Panc1 (cell line): ENCODE results near the gene CD101. TPM values are rescaled to one million over a fixed set of nuclear protein-coding genes. Genes with fewer than 3 reads are reported as not detected.

ENCODE experiments used
- ATAC-seq: fragments of 200-7000 bp; cut with Tn5 transposase; 2 replicates; pipeline ENCODE4 v1.9.1; 2020; ENCODE audit warnings: mild to moderate bottlenecking, moderate library complexity
- BruUV-seq: library from RNA; stranded (reverse); fragments of 400-500 nt; replicated peaks from 2 replicates; lab custom pipeline; 2021; lab: Mats Ljungman, UMichigan
- CTCF ChIA-PET: fragments of 300-600 bp; sonication (Branson Sonifier 250); formaldehyde crosslinking; loops from one replicate; lab custom pipeline; 2022; ENCODE audit warnings: antibody characterized with exemption; lab: Charles Lee
- POLR2A ChIA-PET: fragments of 300-600 bp; sonication (Branson Sonifier 250); formaldehyde crosslinking; loops from one replicate; lab custom pipeline; 2022; ENCODE audit warnings: antibody characterized with exemption; lab: Charles Lee
- DNase-seq: peaks from one replicate; pipeline ENCODE4 v3.0.0-alpha.2; 2010; ENCODE audit warnings: low read depth, low spot score
- H3K27ac ChIP-seq: 2 replicates; pipeline ENCODE4 v1.5.1; 2011; ENCODE audit warnings: mild to moderate bottlenecking, low read length, inconsistent platforms
- H3K27me3 ChIP-seq: fragments of 200-500 bp; sonication (Bioruptor generic); 2 replicates; pipeline ENCODE4 v1.6.0; 2014; ENCODE audit warnings: low read length, inconsistent platforms; ENCODE audit not compliant: control insufficient read depth, insufficient read depth
- H3K36me3 ChIP-seq: fragments of 200-500 bp; sonication (Bioruptor generic); 2 replicates; pipeline ENCODE4 v1.5.1; 2014; ENCODE audit warnings: inconsistent platforms, mild to moderate bottlenecking, low read length, moderate library complexity; ENCODE audit not compliant: control insufficient read depth, insufficient read depth
- H3K4me1 ChIP-seq: 2 replicates; pipeline ENCODE4 v1.5.1; 2011; ENCODE audit warnings: inconsistent platforms, mild to moderate bottlenecking, low read length, moderate library complexity; ENCODE audit not compliant: control insufficient read depth, insufficient read depth
- H3K4me3 ChIP-seq, 2 experiments: 2 replicates each; pipeline ENCODE4 v1.5.1; 2011 to 2012; ENCODE audit warnings: low read depth in 2 of 2, low read length in 2 of 2, mild to moderate bottlenecking in 2 of 2, inconsistent platforms in 1 of 2, moderate library complexity in 1 of 2
- H3K9me3 ChIP-seq: fragments of 200-500 bp; sonication (Bioruptor generic); 2 replicates; pipeline ENCODE4 v1.5.1; 2014; ENCODE audit warnings: low read depth, mild to moderate bottlenecking, inconsistent platforms, low read length, moderate library complexity; ENCODE audit not compliant: control insufficient read depth, insufficient read depth
- CTCF ChIP-seq: fragments of 450-650 bp; IDR thresholded peaks from 2 replicates; pipeline ENCODE4 v1.5.1; 2017; ENCODE audit warnings: mild to moderate bottlenecking
- POLR2AphosphoS5 ChIP-seq: IDR thresholded peaks from 2 replicates; pipeline ENCODE4 v1.6.1; 2012; ENCODE audit warnings: mild to moderate bottlenecking, low read depth, low read length, moderate library complexity
- REST ChIP-seq, 2 experiments: IDR thresholded peaks; 2 replicates each; pipeline ENCODE4 v1.6.1; 2011 to 2012; ENCODE audit warnings: low read depth in 2 of 2, control low read depth in 1 of 2, low read length in 1 of 2, mild to moderate bottlenecking in 1 of 2, moderate library complexity in 1 of 2; ENCODE audit not compliant: insufficient read depth in 1 of 2
- SIN3A ChIP-seq: IDR thresholded peaks from 2 replicates; pipeline ENCODE4 v1.6.1; 2012; ENCODE audit warnings: low read depth, mild to moderate bottlenecking, low read length, moderate library complexity, borderline replicate concordance; ENCODE audit not compliant: insufficient read depth
- TCF7L2 ChIP-seq: IDR thresholded peaks from 2 replicates; pipeline ENCODE4 v1.6.1; 2011; ENCODE audit warnings: mild to moderate bottlenecking, low read depth, low read length, inconsistent platforms
- in situ Hi-C: cut with HindIII; loops from 2 replicates; pipeline ENCODE4 v1.10.0; 2016; ENCODE audit warnings: low sequenced_read_pairs, low pct_unique_long_range_greater_than_20kb
- intact Hi-C: fragments of 100-400 bp; cut with micrococcal nuclease; formaldehyde crosslinking; loops from one replicate; pipeline ENCODE4 v1.10.0; 2022; ENCODE audit not compliant: unreplicated experiment
- total RNA-seq: library from RNA; stranded (reverse); gene quantifications from one replicate; pipeline ENCODE4 v1.2.1, GENCODE V29; 2021; ENCODE audit not compliant: unreplicated experiment

Gene CD101
- total RNA-seq, 1 experiment from 2014 or later, result not detected

GRCh38 chr1:116983678-116984077 lies 17.9 kb upstream of the CD101 start:
- BruUV-seq, result no TSS peak
- Histone ChIP-seq H3K4me3 (no peak overlapping the region), H3K4me1 (no peaks in the 10 kb centered on the region), H3K9me3 (no peaks in the 10 kb centered on the region), H3K27me3 (no peaks in the 10 kb centered on the region), H3K27ac (no peak overlapping the region), H3K36me3 (no peaks in the 10 kb centered on the region)
- ChIA-PET POLR2A (no interaction called here), CTCF (no interaction called here)
- DNase-seq (no peak), ATAC-seq (no peak)
- intact Hi-C loops, result no loop called here
- in situ Hi-C loops, result no loop called here
- no peak for TF ChIP-seq SIN3A
- TF ChIP-seq TCF7L2, result no peak
- TF ChIP-seq POLR2AphosphoS5, result no peak
- no peak for TF ChIP-seq CTCF
- no peak for TF ChIP-seq REST (IDR thresholded peaks at IDR 0.05; ENCODE audit: insufficient read depth in 1 of 2, low read depth in 2 of 2, low read length in 1 of 2)

- ATAC-seq (no peak), DNase-seq (no peak)
- CTCF ChIA-PET, result no interaction called here
- Histone ChIP-seq H3K36me3 (no peaks in the 10 kb centered on the region), H3K27me3 (no peaks in the 10 kb centered on the region), H3K4me1 (no peaks in the 10 kb centered on the region), H3K9me3 (no peaks in the 10 kb centered on the region), H3K4me3 (no peak overlapping the region), H3K27ac (no peak overlapping the region)
- POLR2A ChIA-PET, result no interaction called here
- TF ChIP-seq CTCF, result no peak
- TF ChIP-seq REST (IDR thresholded peaks at IDR 0.05; ENCODE audit: insufficient read depth in 1 of 2, low read depth in 2 of 2, low read length in 1 of 2), result no peak
- no peak for TF ChIP-seq TCF7L2
- TF ChIP-seq SIN3A, result no peak
- no peak for TF ChIP-seq POLR2AphosphoS5
- in situ Hi-C loops, result no loop called here
- BruUV-seq, result no TSS peak
- intact Hi-C loops, result no loop called here
Observed at GRCh38 chr1:116984406-116985160, 17.0 kb upstream of the CD101 start.
